GM04503 (cell line): Measurements from ENCODE around the gene ANK2.

Experiments
- DNase-seq: peaks from one replicate; pipeline ENCODE4 v3.0.0-alpha.2; 2012; ENCODE audit warnings: low read depth

ANK2 gene

GRCh38 chr4:113094802-113095201 lies 45.3 kb downstream of the ANK2 start:
- DNase-seq: no peak

DNA sequence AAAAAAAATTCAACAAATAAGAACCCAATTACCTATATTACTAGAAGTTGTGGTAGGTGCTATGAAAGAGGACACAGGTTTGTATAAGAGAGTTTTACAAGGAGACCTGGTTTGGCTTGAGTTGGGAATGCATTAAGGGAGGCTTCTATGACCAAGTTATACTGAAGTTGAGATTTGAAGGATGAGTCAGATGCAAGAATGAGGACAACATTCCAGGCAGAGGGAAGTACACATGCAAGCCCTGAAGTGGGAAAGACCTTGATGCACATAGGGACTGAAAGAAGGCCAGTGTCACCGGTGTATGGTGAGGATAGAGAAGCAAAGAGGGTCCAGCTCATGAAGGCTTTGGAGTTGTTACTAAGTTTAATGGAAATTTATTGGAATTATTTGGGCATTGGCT lies 52.2 kb downstream of the ANK2 start:
- no peak for DNase-seq

- no peak for DNase-seq
These were observed 54.1 kb downstream of the ANK2 start for GRCh38 chr4:113103556-113103955.

- DNase-seq: peak; percentile 12
These were observed 56.7 kb downstream of the ANK2 start for GRCh38 chr4:113106108-113106507.

GRCh38 chr4:113109106-113109718 lies 59.8 kb downstream of the ANK2 start:
- no peak for DNase-seq

DNA sequence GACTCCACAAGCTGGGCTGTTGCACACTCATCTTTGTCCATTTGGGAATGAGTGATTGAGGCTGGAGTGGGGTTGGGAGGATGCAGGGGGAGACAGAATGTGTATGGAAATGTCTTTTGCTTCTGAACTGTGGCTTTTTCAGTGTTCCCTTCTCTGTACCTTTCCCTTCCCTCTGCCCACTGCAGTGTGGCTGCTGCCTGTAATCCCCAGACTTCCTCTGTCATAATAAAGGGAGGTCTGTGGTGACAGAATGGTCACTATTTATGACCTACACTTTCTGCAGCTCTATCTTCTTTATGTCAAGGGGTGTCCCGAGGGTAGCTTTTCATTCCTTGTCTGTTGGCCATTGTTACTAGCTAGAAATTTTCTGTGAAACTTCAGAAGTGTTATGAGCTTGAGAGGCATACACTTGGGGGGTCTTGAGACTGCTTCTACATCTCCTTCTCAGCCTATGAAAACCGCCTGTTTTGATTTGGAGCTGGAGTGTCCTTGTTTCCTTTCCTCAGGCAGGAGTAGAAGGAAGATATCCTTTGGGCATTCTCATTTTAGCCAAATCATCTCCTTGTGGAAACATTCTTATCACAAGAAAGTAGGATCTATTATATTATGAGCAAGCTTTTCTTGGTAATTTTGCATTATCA lies 63.0 kb downstream of the ANK2 start:
- DNase-seq: no peak

DNA sequence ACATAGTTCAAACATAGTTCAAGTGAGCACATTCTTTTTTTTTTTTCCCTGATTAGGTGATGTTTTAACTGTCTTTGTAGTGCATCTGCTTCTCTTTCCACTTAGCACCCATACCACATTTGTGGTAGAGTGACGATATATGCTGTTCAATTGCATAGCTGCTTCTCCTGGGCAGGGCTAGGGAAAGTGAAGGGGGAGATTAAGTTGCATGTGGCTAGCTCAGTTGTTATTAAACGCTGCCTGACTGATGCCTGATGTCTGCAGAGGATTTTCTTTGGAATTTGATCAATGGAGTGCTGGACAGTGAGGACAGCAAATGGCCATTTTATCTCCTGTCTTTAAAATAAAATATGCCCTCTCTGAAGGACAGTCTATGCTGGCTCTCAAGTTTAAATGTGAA lies 63.7 kb downstream of the ANK2 start:
- DNase-seq: no peak

DNA sequence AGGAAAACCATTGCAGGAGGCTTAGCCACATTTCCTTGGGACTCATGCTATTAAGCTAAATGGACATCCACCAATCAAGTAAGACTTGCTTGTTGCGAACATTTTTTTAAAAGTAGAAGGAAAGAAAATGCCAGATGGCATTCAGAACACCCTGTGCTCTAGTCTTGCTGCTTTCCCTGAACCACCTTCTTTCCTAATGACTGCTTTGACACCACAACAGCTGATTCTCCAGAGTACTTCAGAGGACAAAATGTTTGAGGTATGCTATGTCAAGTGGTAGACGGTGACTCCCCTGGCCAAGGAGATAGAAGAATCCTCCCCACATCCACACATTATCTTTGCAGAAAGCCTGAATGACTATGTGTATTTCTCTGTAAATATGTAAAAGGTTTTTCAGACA lies 65.4 kb downstream of the ANK2 start:
- DNase-seq: no peak

- DNase-seq: no peak
These were observed 67.2 kb downstream of the ANK2 start for GRCh38 chr4:113116414-113117357.

DNA sequence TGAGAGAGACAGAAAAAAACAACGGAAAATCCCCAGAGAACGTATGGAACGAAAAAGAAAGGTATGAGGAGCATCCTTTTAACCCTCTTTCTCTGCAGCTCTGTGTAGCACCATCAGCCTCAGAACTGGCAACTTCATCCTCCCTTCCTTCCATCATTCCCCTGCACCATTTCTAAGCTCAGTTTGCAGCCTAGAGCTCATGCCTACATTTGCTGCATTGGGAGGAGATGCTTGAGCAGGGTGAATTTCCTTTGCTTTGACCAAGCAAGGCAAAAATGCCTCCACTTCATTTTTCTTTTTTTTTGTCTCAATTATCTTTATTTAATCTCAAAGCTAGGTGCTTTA lies 67.9 kb downstream of the ANK2 start:
- no peak for DNase-seq

DNA sequence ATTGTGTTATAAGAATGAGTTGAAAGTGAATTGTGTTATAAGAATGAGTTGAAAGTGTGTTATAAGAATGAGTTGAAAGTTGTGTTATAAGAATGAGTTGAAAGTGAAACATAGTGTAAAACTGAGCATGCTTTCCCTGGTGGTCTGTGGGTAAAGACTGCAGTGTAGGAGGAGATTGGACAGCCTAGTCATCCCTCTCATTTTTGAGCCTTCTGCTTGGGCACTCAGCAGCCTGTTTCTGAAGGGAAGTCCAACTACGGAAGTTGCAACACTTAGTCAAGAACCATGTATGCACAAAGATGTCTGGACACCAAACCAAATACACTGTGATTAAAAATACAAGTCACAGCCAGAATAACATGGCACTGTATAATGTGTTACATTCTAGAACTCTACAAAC lies 72.6 kb downstream of the ANK2 start:
- no peak for DNase-seq

GRCh38 chr4:113125418-113125817 lies 76.0 kb downstream of the ANK2 start:
- DNase-seq: no peak

DNA sequence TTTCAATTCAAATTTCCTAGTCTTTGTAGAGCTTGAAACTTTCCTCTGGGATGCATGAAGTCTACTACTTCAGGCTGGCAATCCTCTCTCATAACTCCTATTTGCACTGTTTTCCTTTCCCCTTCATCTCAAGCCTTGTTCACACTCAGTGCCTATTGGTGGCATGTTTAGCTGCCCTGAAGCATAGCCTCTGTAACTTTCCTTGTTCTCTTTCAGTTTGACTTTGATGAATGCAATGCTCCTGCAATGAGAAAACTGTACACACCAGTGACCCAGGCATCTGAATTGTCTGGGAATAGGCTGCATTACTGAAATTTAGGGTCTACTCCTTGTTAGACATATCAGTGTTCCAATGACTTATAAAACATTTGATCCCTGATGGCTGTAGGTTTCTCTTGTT lies 81.7 kb downstream of the ANK2 start:
- no peak for DNase-seq

DNA sequence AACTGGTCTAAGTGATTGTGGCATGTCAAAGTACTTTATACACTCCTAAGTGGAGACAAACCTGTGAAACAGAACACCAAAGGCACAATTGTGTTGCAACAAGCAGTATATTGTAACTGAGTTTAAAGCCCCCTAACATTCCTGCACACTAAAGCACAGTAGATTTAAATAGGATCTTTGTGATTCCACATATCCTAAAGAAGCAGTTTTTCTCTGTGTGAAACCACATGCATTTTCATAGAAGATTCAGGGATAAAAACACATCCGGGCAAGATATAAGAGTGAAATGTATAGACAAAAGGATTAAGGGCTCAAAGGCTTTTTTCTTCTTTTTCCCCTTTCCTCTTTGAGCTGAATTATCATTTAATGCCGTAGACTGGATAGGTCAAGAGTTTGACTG lies 82.2 kb downstream of the ANK2 start:
- DNase-seq: no peak

DNA sequence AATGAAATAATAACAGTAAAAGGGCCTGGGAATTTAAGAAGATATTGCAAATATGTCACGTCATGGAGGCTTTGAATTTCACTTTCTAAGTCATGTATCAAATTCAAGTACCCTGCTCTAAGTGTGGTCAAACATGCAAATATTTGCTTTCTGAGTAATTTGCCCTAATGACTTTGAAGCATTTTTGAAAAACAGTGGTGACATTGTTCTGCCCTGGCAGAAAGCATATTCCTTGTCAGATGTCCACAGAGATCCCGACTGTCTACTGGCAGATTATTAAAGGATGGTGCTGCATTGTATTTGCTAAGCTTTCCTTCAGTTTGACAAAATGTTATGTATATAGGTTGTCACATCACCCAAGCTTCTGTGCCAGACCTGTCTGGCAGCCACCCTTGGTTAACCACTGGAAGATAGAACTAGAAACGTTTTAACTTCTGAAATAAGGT lies 92.5 kb downstream of the ANK2 start:
- DNase-seq: peak; percentile 47

DNA sequence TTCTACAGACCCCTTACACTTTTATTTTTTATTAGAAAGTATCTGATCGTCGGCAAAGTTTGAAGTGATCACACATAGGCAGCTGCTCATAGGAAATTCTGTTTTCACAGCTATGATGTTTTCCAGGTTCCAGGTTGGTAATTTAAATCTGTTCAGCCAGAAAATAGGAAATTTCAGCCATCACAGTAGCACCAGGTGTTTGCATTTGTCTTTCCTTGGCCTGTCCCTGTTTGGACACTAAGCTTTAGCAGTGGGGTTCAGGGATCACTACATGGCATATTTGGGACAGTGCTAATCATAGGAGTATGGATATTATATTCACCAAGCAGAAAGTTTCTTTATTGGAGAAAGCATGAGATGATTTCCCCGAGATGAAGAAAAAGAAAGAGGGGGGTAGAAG lies 92.9 kb downstream of the ANK2 start:
- no peak for DNase-seq

DNA sequence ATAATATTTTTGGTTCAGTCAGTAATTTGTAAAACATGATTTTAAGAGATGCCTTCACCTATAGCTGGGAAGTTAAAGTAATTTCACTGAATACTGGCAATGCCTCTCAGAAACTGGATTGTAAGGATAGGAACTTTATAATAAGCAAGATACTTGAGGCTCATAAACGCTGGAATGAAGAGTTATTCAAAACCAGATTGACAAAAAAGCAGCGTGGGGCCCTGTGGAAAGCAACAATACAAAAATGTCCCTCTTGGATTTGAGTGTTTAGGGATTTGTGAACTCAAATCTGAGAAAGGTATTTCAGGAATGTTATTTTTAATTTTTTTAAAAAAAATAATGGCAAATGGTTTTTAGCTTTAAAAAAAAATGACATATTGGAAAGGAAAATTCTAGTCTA lies 94.6 kb downstream of the ANK2 start:
- no peak for DNase-seq

DNA sequence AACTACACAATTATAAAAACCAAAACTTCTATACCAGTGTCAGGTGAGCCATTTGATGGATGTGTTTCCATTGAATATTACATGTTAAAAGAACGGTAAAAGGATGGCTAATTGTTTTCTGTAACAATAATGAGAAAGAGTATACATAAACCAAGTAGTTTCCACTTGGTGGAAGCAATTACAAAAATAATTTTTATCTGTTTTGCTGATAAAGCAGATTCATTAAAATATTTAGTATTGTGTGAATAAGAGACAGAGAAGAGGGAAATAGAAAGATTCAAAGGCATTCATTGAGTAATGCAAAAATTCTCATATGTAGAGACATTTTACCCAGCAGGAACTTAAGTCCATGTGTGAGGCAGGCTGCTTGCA lies 95.7 kb downstream of the ANK2 start:
- DNase-seq: no peak

GRCh38 chr4:113145519-113146291 lies 96.3 kb downstream of the ANK2 start:
- DNase-seq: no peak

DNA sequence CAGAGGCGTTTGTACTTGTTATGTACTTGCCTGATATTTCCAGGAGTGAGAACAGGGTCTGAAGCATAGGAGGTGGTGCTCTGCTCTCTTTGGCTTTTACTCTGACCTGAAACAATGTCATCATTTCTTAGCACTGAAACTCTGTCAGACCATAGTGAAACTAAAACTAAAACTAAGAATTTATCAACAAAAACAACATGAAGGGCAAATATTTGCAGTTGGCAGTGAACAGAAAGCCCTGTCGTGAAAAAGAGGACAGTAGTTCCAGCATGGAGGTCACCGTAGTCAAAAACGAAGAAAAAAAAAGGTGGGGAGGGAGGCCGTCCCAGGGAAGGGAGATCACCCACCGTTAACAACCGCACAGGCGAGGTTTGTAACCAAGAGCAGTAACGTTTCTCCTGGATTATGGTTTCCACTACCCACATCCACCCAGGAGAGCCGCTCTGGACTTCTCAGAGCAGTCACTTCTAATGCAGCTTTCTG lies 97.5 kb downstream of the ANK2 start:
- no peak for DNase-seq

GRCh38 chr4:113147498-113148111 lies 98.2 kb downstream of the ANK2 start:
- DNase-seq: no peak

DNA sequence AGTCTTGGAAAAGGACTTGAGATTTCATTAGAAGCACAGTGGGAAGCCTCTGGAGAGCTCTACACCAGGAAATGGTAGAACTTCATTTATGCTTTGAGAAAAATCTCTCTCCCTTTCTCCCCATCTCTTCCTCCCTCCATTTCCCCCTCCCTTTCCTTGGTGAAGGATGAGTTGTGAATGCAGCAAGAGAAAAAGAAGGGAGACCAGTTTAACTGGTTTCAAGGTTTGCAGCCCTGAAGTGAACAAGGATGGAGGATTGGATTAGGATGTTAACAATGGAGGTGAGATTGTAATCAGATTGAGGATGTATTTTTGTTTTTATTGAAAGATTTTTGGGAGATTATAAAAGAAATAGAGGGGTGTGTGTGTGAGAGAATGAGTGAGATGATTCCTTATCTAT lies 99.5 kb downstream of the ANK2 start:
- no peak for DNase-seq
